Kidney glomerular epithelial cell (primary cell): Measurements from ENCODE around the gene THBD.

ENCODE experiments used
- DNase-seq: peaks from one replicate; lab custom pipeline; 2025; lab: John Stamatoyannopoulos, UW

The THBD gene

GRCh38 chr20:23010096-23010495, 39.4 kb downstream of the THBD start:
- no peak for DNase-seq

GRCh38 chr20:23009636-23010035, 39.8 kb downstream of the THBD start:
- DNase-seq: no peak

- no peak for DNase-seq
These were observed 40.8 kb downstream of the THBD start for GRCh38 chr20:23008667-23009066.

GRCh38 chr20:23007886-23008655, 41.4 kb downstream of the THBD start:
- no peak for DNase-seq

GRCh38 chr20:23007462-23007861, 42.0 kb downstream of the THBD start:
- DNase-seq: no peak

- no peak for DNase-seq
These were observed 43.7 kb downstream of the THBD start for GRCh38 chr20:23005776-23006175.

GRCh38 chr20:23003881-23004460, 45.5 kb downstream of the THBD start:
- no peak for DNase-seq

- DNase-seq: no peak
These were observed 46.3 kb downstream of the THBD start for GRCh38 chr20:23003077-23003635.

GRCh38 chr20:23002276-23002675, 47.2 kb downstream of the THBD start:
- DNase-seq: no peak

GRCh38 chr20:23000232-23000947, 49.1 kb downstream of the THBD start:
- no peak for DNase-seq

- DNase-seq: peak; percentile 40
These were observed 49.7 kb downstream of the THBD start for GRCh38 chr20:22999756-23000155.

GRCh38 chr20:22998476-22998875, 51.0 kb downstream of the THBD start:
- no peak for DNase-seq

GRCh38 chr20:22995923-22996322, 53.5 kb downstream of the THBD start:
- no peak for DNase-seq
